ENCODE data around the gene BPIFB3. TPM values are rescaled to one million over a fixed set of nuclear protein-coding genes. Genes with fewer than 3 reads are reported as not detected.
"Not testable (repeated sequence)": the region's sequence is repeated elsewhere in the genome, so short reads cannot be mapped to it uniquely, and the experiment has no call there.

Gene BPIFB3
- total RNA-seq, 4 donors from 2014 or later = not detected

GRCh38 chr20:33095902-33096584 lies 42.3 kb downstream of the BPIFB3 start:
- TF ChIP-seq CTCF (IDR thresholded peaks at IDR 0.05) = peak in 1 of 2 donors; percentile 20
- not testable (repeated sequence) for H3K4me1 ChIP-seq; H3K9me3 ChIP-seq; H3K27me3 ChIP-seq; H3K36me3 ChIP-seq; DNase-seq (ENCODE audit: low spot score in 2 of 2); H3K27ac ChIP-seq; H3K4me3 ChIP-seq
- WGBS = 50% methylated on average over 6 of the region's 6 CpGs

GRCh38 chr20:33097001-33097400 lies 43.3 kb downstream of the BPIFB3 start:
- no peak for DNase-seq (ENCODE audit: low spot score in 2 of 2)
- Histone ChIP-seq H3K36me3 (no peaks in the 10 kb centered on the region), H3K9me3 (no peaks in the 10 kb centered on the region), H3K4me3 (no peak overlapping the region), H3K27ac (no peak overlapping the region), H3K4me1 (no peaks in the 10 kb centered on the region), H3K27me3 (peaks cover 2% of the 10 kb centered on the region)
- 31% methylated on average over 4 of the region's 4 CpGs for WGBS
- TF ChIP-seq POLR2A (IDR thresholded peaks at IDR 0.05) (no peak), POLR2AphosphoS5 (IDR thresholded peaks at IDR 0.05) (no peak), EP300 (IDR thresholded peaks at IDR 0.05) (no peak), CTCF (IDR thresholded peaks at IDR 0.05) (no peak)

- Histone ChIP-seq H3K27me3 (peaks cover 12% of the 10 kb centered on the region), H3K9me3 (no peaks in the 10 kb centered on the region), H3K27ac (no peak overlapping the region), H3K4me3 (no peak overlapping the region), H3K36me3 (no peaks in the 10 kb centered on the region), H3K4me1 (no peaks in the 10 kb centered on the region)
- TF ChIP-seq CTCF (IDR thresholded peaks at IDR 0.05) (no peak), POLR2AphosphoS5 (IDR thresholded peaks at IDR 0.05) (no peak), POLR2A (IDR thresholded peaks at IDR 0.05) (no peak)
- DNase-seq (ENCODE audit: low spot score in 2 of 2) = no peak
- WGBS = 52% methylated on average over 10 of the region's 10 CpGs
Measured at GRCh38 chr20:33099843-33100538, 46.3 kb downstream of the BPIFB3 start.

GRCh38 chr20:33103556-33103955 lies 49.9 kb downstream of the BPIFB3 start:
- Histone ChIP-seq H3K36me3 (no peaks in the 10 kb centered on the region), H3K4me1 (no peaks in the 10 kb centered on the region), H3K27ac (no peak overlapping the region), H3K27me3 (peaks cover 12% of the 10 kb centered on the region), H3K4me3 (no peak overlapping the region), H3K9me3 (no peaks in the 10 kb centered on the region)
- DNase-seq (ENCODE audit: low spot score in 2 of 2) = no peak
- 58% methylated on average over 3 of the region's 3 CpGs for WGBS
- no peak for TF ChIP-seq POLR2A (IDR thresholded peaks at IDR 0.05)
- TF ChIP-seq CTCF (IDR thresholded peaks at IDR 0.05) = no peak
- TF ChIP-seq POLR2AphosphoS5 (IDR thresholded peaks at IDR 0.05) = no peak
- TF ChIP-seq EP300 (IDR thresholded peaks at IDR 0.05) = no peak

GRCh38 chr20:33104336-33104735 lies 50.6 kb downstream of the BPIFB3 start:
- H3K27ac ChIP-seq = no peak overlapping the region
- no peak overlapping the region for H3K4me3 ChIP-seq
- no peak for DNase-seq (ENCODE audit: low spot score in 2 of 2)
- no peaks in the 10 kb centered on the region for H3K36me3 ChIP-seq
- no peak for TF ChIP-seq EP300 (IDR thresholded peaks at IDR 0.05)
- TF ChIP-seq POLR2AphosphoS5 (IDR thresholded peaks at IDR 0.05) = no peak
- TF ChIP-seq CTCF (IDR thresholded peaks at IDR 0.05) = no peak
- no peak for TF ChIP-seq POLR2A (IDR thresholded peaks at IDR 0.05)
- H3K4me1 ChIP-seq = no peaks in the 10 kb centered on the region
- 94% methylated on average over 2 of the region's 3 CpGs for WGBS
- no peaks in the 10 kb centered on the region for H3K9me3 ChIP-seq
- H3K27me3 ChIP-seq = peaks cover 12% of the 10 kb centered on the region

Measured in suprapubic skin (tissue), 4 donors.